Hepatocyte (in vitro differentiated cells): ENCODE data around the gene COA1.

Experiments
- CTCF ChIP-seq: fragments of 200-600 bp; sonication (generic); IDR thresholded peaks from 2 replicates; pipeline ENCODE4 v1.5.1; 2016; ENCODE audit warnings: antibody characterized with exemption, mild to moderate bottlenecking; ENCODE audit not compliant: poor library complexity
- EZH2 ChIP-seq: fragments of 200-600 bp; sonication (generic); IDR thresholded peaks from 2 replicates; pipeline ENCODE4 v1.6.1; 2016; ENCODE audit warnings: antibody characterized with exemption, mild to moderate bottlenecking, borderline replicate concordance
- EZH2phosphoT487 ChIP-seq: fragments of 200-600 bp; sonication (generic); IDR thresholded peaks from one replicate; pipeline ENCODE4 v1.6.1; 2018; ENCODE audit warnings: antibody characterized with exemption, mild to moderate bottlenecking, low read depth, moderate library complexity; ENCODE audit not compliant: unreplicated experiment, severe bottlenecking

GRCh38 chr7:43594020-43594419, 135.3 kb downstream of the COA1 start:
- TF ChIP-seq CTCF (no peak), EZH2 (no peak), EZH2phosphoT487 (no peak)
